Measurements from ENCODE around the gene STAB1. TPM values are rescaled to one million over a fixed set of nuclear protein-coding genes. Genes with fewer than 3 reads are reported as not detected.

Gene STAB1
- total and polyA plus RNA-seq, 2 experiments from 2014 or later, result not detected

DNA sequence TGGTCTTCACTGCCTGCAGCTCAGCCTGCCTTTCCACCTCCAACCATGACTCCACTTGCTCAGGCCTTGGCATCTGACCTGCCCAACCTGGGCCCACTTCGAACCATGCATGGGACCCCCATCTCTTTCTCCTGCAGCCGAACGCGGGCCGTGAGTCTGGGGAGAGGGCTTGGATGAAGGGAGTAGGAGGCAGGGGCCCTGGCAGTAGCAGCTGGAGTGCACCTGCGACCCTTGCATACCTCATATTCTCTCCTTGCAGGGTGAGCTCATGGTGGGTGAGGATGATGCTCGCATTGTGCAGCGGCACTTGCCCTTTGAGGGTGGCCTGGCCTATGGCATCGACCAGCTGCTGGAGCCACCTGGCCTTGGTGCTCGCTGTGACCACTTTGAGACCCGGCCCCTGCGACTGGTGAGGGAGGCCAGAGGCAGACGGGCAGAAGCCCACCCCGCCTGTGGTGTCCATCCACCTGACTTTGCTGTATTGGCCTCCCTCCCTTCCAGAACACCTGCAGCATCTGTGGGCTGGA lies 25.1 kb downstream of the STAB1 start:
- TF ChIP-seq EZH2phosphoT487 (IDR thresholded peaks at IDR 0.05; ENCODE audit: insufficient read depth, low read depth) (no peak), EZH2 (IDR thresholded peaks at IDR 0.05; ENCODE audit: insufficient read depth, poor library complexity, severe bottlenecking) (no peak)
- Histone ChIP-seq H3F3A (ENCODE audit: insufficient read depth) (no peaks in the 10 kb centered on the region), H2AFZ (no peak overlapping the region), H3K9me2 (ENCODE audit: insufficient read depth) (no peaks in the 10 kb centered on the region), H3K4me3 (no peak overlapping the region), H3K27ac (no peak overlapping the region), H3K4me1 (ENCODE audit: insufficient read depth) (no peaks in the 10 kb centered on the region), H3K27me3 (replicated peaks; ENCODE audit: insufficient read depth) (no peaks in the 10 kb centered on the region), H3K9ac (no peak overlapping the region), H4K20me1 (ENCODE audit: insufficient read depth) (no peaks in the 10 kb centered on the region), H3K9me3 (ENCODE audit: low read depth) (no peaks in the 10 kb centered on the region), H3K36me3 (ENCODE audit: low read depth) (no peaks in the 10 kb centered on the region), H3K79me2 (ENCODE audit: insufficient read depth) (no peaks in the 10 kb centered on the region), H3K4me2 (ENCODE audit: unreplicated experiment) (no peak overlapping the region)
- in situ Hi-C loops (cut with MboI), result no loop called here
- WGBS, 2 experiments (ENCODE audit: low coverage in 1 of 2, low lambda C conversion rate in 2 of 2, missing lambda C conversion rate in 2 of 2), result 80 to 81% methylated on average over 14 of the region's 14 CpGs
- DNase-seq, result no peak

DNA sequence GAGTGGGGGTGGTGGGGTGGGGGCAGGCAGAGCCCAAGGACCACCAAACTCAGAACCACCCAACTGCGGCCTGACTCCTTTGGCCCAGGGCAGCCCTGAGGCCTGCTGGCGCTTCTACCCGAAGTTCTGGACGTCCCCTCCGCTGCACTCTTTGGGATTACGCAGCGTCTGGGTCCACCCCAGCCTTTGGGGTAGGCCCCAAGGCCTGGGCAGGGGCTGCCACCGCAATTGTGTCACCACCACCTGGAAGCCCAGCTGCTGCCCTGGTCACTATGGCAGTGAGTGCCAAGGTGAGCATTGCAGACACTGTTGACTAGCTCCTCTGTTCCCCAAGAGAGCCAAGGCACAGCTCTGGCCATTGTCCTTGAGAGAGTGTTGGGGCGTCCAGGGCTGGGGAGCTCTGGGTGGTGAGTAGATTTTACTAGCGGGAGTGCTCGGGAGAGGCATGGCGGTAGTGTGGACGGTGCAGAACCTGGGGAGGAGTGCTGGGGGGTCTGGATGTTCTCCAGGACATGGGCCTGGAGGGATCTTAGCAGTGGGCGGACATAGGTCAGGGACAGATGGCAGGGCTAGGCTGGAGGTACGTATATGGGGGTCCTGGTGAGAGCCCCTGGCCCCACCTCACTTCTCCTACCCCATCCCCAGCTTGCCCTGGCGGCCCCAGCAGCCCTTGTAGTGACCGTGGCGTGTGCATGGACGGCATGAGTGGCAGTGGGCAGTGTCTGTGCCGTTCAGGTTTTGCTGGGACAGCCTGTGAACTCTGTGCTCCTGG lies 25.8 kb downstream of the STAB1 start:
- WGBS, 2 experiments (ENCODE audit: low coverage in 1 of 2, low lambda C conversion rate in 2 of 2, missing lambda C conversion rate in 2 of 2), result 92% methylated on average over 20 of the region's 20 CpGs
- in situ Hi-C loops (cut with MboI), result no loop called here

GRCh38 chr3:52521488-52521824 lies 26.3 kb downstream of the STAB1 start:
- H3K27me3 ChIP-seq (replicated peaks; ENCODE audit: insufficient read depth), result no peaks in the 10 kb centered on the region
- H2AFZ ChIP-seq, result no peak overlapping the region
- no peak for DNase-seq
- no peak overlapping the region for H3K27ac ChIP-seq
- H3K4me2 ChIP-seq (ENCODE audit: unreplicated experiment), result no peak overlapping the region
- H3K4me1 ChIP-seq (ENCODE audit: insufficient read depth), result no peaks in the 10 kb centered on the region
- no peak overlapping the region for H3K9ac ChIP-seq
- H3K79me2 ChIP-seq (ENCODE audit: insufficient read depth), result no peaks in the 10 kb centered on the region
- no peaks in the 10 kb centered on the region for H4K20me1 ChIP-seq (ENCODE audit: insufficient read depth)
- no peaks in the 10 kb centered on the region for H3K9me3 ChIP-seq (ENCODE audit: low read depth)
- no peaks in the 10 kb centered on the region for H3K36me3 ChIP-seq (ENCODE audit: low read depth)
- in situ Hi-C loops (cut with MboI), result no loop called here
- 70 to 75% methylated on average over 8 of the region's 8 CpGs for WGBS, 2 experiments (ENCODE audit: low coverage in 1 of 2, low lambda C conversion rate in 2 of 2, missing lambda C conversion rate in 2 of 2)
- no peak for TF ChIP-seq EZH2phosphoT487 (IDR thresholded peaks at IDR 0.05; ENCODE audit: insufficient read depth, low read depth)
- TF ChIP-seq EZH2 (IDR thresholded peaks at IDR 0.05; ENCODE audit: insufficient read depth, poor library complexity, severe bottlenecking), result no peak
- H3F3A ChIP-seq (ENCODE audit: insufficient read depth), result no peaks in the 10 kb centered on the region
- H3K4me3 ChIP-seq, result no peak overlapping the region
- H3K9me2 ChIP-seq (ENCODE audit: insufficient read depth), result no peaks in the 10 kb centered on the region

More for the DNA sequence above, 25.8 kb downstream of the STAB1 start:
- no peak overlapping the region for H3K4me3 ChIP-seq
- H3K9me2 ChIP-seq (ENCODE audit: insufficient read depth), result no peaks in the 10 kb centered on the region
- H2AFZ ChIP-seq, result no peak overlapping the region
- H3K27ac ChIP-seq, result no peak overlapping the region
- no peak for DNase-seq
- no peak overlapping the region for H3K4me2 ChIP-seq (ENCODE audit: unreplicated experiment)
- H4K20me1 ChIP-seq (ENCODE audit: insufficient read depth), result no peaks in the 10 kb centered on the region
- H3F3A ChIP-seq (ENCODE audit: insufficient read depth), result no peaks in the 10 kb centered on the region
- H3K9ac ChIP-seq, result no peak overlapping the region
- no peaks in the 10 kb centered on the region for H3K27me3 ChIP-seq (replicated peaks; ENCODE audit: insufficient read depth)
- TF ChIP-seq EZH2phosphoT487 (IDR thresholded peaks at IDR 0.05; ENCODE audit: insufficient read depth, low read depth) (no peak), EZH2 (IDR thresholded peaks at IDR 0.05; ENCODE audit: insufficient read depth, poor library complexity, severe bottlenecking) (no peak)
- H3K9me3 ChIP-seq (ENCODE audit: low read depth), result no peaks in the 10 kb centered on the region
- H3K4me1 ChIP-seq (ENCODE audit: insufficient read depth), result no peaks in the 10 kb centered on the region
- no peaks in the 10 kb centered on the region for H3K36me3 ChIP-seq (ENCODE audit: low read depth)
- no peaks in the 10 kb centered on the region for H3K79me2 ChIP-seq (ENCODE audit: insufficient read depth)

GRCh38 chr3:52521881-52522650 lies 26.9 kb downstream of the STAB1 start:
- DNase-seq, result no peak
- no peaks in the 10 kb centered on the region for H3K27me3 ChIP-seq (replicated peaks; ENCODE audit: insufficient read depth)
- H3K4me3 ChIP-seq, result no peak overlapping the region
- H3F3A ChIP-seq (ENCODE audit: insufficient read depth), result no peaks in the 10 kb centered on the region
- H4K20me1 ChIP-seq (ENCODE audit: insufficient read depth), result no peaks in the 10 kb centered on the region
- H3K9me2 ChIP-seq (ENCODE audit: insufficient read depth), result no peaks in the 10 kb centered on the region
- H3K4me1 ChIP-seq (ENCODE audit: insufficient read depth), result no peaks in the 10 kb centered on the region
- no peak overlapping the region for H3K27ac ChIP-seq
- H2AFZ ChIP-seq, result no peak overlapping the region
- H3K36me3 ChIP-seq (ENCODE audit: low read depth), result no peaks in the 10 kb centered on the region
- no peaks in the 10 kb centered on the region for H3K9me3 ChIP-seq (ENCODE audit: low read depth)
- WGBS, 2 experiments (ENCODE audit: low coverage in 1 of 2, low lambda C conversion rate in 2 of 2, missing lambda C conversion rate in 2 of 2), result 91 to 93% methylated on average over 33 of the region's 33 CpGs
- H3K79me2 ChIP-seq (ENCODE audit: insufficient read depth), result no peaks in the 10 kb centered on the region
- TF ChIP-seq EZH2 (IDR thresholded peaks at IDR 0.05; ENCODE audit: insufficient read depth, poor library complexity, severe bottlenecking), result no peak
- no peak for TF ChIP-seq EZH2phosphoT487 (IDR thresholded peaks at IDR 0.05; ENCODE audit: insufficient read depth, low read depth)
- no peak overlapping the region for H3K9ac ChIP-seq
- in situ Hi-C loops (cut with MboI), result no loop called here
- no peak overlapping the region for H3K4me2 ChIP-seq (ENCODE audit: unreplicated experiment)
